GM23338 (cell line): ENCODE measurements around the gene SERPINH1.

ENCODE experiments used
- CREB1 ChIP-seq: fragments of 250-450 bp; sonication (Bioruptor Pico); IDR thresholded peaks from 2 replicates; pipeline ENCODE4 v1.5.0; 2020; ENCODE audit warnings: low read depth, mild to moderate bottlenecking, moderate library complexity
- EZH2 ChIP-seq: fragments of 200-600 bp; sonication (generic); IDR thresholded peaks from one replicate; pipeline ENCODE4 v1.8.0; 2017; ENCODE audit warnings: antibody characterized with exemption, mild to moderate bottlenecking, low read depth; ENCODE audit not compliant: unreplicated experiment
- EZH2phosphoT487 ChIP-seq: fragments of 200-600 bp; sonication (generic); IDR thresholded peaks from one replicate; pipeline ENCODE4 v1.8.1; 2018; ENCODE audit warnings: antibody characterized with exemption; ENCODE audit not compliant: unreplicated experiment
- NANOG ChIP-seq: IDR thresholded peaks from 2 replicates; pipeline ENCODE4 v1.6.1; 2016; ENCODE audit warnings: antibody characterized with exemption, borderline replicate concordance
- POLR2AphosphoS5 ChIP-seq: IDR thresholded peaks from 2 replicates; pipeline ENCODE4 v1.6.1; 2016; ENCODE audit warnings: antibody characterized with exemption, low read depth
- STAT1 ChIP-seq: IDR thresholded peaks from one replicate; pipeline ENCODE4 v1.6.1; 2016; ENCODE audit warnings: antibody characterized with exemption; ENCODE audit not compliant: unreplicated experiment
- TF ChIP-seq, protein P1 (sequence below), 2 experiments: fragments of 200-600 bp in 1 of 2; sonication (generic) in 1 of 2; conservative IDR thresholded peaks; 2 replicates each; pipeline versions ENCODE4 v1.5.1 to v1.6.1; 2016 to 2017; ENCODE audit warnings: antibody characterized with exemption in 2 of 2, low read depth in 2 of 2, mild to moderate bottlenecking in 2 of 2, moderate library complexity in 1 of 2
- TF ChIP-seq, protein P2 (sequence below): IDR thresholded peaks from one replicate; pipeline ENCODE4 v1.6.1; 2018; ENCODE audit warnings: antibody characterized with exemption; ENCODE audit not compliant: unreplicated experiment
- TF ChIP-seq, protein P3 (sequence below): fragments of 250-450 bp; sonication (Bioruptor Pico); IDR thresholded peaks from 2 replicates; pipeline ENCODE4 v1.5.0; 2020; ENCODE audit warnings: mild to moderate bottlenecking, moderate library complexity

DNA sequence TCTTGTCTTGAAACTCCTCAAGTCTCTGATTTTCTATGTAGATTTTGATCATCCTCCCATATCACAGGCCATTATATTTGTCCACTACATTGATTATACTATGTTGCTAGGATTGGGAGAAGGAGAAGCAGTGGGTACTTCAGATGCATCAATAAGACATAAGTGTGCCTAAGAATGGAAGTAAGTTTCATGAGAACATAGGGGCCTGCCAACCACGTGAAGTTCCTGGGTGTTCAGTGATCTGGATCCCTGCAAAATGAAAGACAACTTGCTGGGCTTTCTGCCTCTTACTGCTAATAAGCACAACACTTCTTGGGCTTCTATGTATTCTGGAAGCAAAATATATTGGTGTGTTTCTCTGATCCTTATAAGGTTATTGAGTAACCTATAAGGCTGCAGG is 17.8 kb downstream of the SERPINH1 start:
- TF ChIP-seq EZH2: no peak
- TF ChIP-seq, protein P1, sequence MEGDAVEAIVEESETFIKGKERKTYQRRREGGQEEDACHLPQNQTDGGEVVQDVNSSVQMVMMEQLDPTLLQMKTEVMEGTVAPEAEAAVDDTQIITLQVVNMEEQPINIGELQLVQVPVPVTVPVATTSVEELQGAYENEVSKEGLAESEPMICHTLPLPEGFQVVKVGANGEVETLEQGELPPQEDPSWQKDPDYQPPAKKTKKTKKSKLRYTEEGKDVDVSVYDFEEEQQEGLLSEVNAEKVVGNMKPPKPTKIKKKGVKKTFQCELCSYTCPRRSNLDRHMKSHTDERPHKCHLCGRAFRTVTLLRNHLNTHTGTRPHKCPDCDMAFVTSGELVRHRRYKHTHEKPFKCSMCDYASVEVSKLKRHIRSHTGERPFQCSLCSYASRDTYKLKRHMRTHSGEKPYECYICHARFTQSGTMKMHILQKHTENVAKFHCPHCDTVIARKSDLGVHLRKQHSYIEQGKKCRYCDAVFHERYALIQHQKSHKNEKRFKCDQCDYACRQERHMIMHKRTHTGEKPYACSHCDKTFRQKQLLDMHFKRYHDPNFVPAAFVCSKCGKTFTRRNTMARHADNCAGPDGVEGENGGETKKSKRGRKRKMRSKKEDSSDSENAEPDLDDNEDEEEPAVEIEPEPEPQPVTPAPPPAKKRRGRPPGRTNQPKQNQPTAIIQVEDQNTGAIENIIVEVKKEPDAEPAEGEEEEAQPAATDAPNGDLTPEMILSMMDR (conservative IDR thresholded peaks at IDR 0.05; ENCODE audit: low read depth in 2 of 2): no peak
- TF ChIP-seq POLR2AphosphoS5: no peak
- TF ChIP-seq, protein P2, sequence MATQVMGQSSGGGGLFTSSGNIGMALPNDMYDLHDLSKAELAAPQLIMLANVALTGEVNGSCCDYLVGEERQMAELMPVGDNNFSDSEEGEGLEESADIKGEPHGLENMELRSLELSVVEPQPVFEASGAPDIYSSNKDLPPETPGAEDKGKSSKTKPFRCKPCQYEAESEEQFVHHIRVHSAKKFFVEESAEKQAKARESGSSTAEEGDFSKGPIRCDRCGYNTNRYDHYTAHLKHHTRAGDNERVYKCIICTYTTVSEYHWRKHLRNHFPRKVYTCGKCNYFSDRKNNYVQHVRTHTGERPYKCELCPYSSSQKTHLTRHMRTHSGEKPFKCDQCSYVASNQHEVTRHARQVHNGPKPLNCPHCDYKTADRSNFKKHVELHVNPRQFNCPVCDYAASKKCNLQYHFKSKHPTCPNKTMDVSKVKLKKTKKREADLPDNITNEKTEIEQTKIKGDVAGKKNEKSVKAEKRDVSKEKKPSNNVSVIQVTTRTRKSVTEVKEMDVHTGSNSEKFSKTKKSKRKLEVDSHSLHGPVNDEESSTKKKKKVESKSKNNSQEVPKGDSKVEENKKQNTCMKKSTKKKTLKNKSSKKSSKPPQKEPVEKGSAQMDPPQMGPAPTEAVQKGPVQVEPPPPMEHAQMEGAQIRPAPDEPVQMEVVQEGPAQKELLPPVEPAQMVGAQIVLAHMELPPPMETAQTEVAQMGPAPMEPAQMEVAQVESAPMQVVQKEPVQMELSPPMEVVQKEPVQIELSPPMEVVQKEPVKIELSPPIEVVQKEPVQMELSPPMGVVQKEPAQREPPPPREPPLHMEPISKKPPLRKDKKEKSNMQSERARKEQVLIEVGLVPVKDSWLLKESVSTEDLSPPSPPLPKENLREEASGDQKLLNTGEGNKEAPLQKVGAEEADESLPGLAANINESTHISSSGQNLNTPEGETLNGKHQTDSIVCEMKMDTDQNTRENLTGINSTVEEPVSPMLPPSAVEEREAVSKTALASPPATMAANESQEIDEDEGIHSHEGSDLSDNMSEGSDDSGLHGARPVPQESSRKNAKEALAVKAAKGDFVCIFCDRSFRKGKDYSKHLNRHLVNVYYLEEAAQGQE: no peak
- TF ChIP-seq EZH2phosphoT487: no peak
- TF ChIP-seq, protein P3, sequence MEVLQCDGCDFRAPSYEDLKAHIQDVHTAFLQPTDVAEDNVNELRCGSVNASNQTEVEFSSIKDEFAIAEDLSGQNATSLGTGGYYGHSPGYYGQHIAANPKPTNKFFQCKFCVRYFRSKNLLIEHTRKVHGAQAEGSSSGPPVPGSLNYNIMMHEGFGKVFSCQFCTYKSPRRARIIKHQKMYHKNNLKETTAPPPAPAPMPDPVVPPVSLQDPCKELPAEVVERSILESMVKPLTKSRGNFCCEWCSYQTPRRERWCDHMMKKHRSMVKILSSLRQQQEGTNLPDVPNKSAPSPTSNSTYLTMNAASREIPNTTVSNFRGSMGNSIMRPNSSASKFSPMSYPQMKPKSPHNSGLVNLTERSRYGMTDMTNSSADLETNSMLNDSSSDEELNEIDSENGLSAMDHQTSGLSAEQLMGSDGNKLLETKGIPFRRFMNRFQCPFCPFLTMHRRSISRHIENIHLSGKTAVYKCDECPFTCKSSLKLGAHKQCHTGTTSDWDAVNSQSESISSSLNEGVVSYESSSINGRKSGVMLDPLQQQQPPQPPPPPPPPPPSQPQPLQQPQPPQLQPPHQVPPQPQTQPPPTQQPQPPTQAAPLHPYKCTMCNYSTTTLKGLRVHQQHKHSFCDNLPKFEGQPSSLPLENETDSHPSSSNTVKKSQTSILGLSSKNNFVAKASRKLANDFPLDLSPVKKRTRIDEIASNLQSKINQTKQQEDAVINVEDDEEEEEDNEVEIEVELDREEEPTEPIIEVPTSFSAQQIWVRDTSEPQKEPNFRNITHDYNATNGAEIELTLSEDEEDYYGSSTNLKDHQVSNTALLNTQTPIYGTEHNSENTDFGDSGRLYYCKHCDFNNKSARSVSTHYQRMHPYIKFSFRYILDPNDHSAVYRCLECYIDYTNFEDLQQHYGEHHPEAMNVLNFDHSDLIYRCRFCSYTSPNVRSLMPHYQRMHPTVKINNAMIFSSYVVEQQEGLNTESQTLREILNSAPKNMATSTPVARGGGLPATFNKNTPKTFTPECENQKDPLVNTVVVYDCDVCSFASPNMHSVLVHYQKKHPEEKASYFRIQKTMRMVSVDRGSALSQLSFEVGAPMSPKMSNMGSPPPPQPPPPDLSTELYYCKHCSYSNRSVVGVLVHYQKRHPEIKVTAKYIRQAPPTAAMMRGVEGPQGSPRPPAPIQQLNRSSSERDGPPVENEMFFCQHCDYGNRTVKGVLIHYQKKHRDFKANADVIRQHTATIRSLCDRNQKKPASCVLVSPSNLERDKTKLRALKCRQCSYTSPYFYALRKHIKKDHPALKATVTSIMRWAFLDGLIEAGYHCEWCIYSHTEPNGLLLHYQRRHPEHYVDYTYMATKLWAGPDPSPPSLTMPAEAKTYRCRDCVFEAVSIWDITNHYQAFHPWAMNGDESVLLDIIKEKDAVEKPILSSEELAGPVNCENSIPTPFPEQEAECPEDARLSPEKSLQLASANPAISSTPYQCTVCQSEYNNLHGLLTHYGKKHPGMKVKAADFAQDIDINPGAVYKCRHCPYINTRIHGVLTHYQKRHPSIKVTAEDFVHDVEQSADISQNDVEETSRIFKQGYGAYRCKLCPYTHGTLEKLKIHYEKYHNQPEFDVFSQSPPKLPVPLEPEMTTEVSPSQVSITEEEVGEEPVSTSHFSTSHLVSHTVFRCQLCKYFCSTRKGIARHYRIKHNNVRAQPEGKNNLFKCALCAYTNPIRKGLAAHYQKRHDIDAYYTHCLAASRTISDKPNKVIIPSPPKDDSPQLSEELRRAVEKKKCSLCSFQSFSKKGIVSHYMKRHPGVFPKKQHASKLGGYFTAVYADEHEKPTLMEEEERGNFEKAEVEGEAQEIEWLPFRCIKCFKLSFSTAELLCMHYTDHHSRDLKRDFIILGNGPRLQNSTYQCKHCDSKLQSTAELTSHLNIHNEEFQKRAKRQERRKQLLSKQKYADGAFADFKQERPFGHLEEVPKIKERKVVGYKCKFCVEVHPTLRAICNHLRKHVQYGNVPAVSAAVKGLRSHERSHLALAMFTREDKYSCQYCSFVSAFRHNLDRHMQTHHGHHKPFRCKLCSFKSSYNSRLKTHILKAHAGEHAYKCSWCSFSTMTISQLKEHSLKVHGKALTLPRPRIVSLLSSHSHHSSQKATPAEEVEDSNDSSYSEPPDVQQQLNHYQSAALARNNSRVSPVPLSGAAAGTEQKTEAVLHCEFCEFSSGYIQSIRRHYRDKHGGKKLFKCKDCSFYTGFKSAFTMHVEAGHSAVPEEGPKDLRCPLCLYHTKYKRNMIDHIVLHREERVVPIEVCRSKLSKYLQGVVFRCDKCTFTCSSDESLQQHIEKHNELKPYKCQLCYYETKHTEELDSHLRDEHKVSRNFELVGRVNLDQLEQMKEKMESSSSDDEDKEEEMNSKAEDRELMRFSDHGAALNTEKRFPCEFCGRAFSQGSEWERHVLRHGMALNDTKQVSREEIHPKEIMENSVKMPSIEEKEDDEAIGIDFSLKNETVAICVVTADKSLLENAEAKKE (CRISPR knock-in tag): no peak
- no peak for TF ChIP-seq CREB1 (CRISPR knock-in tag)
- TF ChIP-seq STAT1: no peak
- no peak for TF ChIP-seq NANOG
